GM12864 (cell line): ENCODE measurements around the gene TRIM75.
"Not testable (repeated sequence)": the region's sequence is repeated elsewhere in the genome, so short reads cannot be mapped to it uniquely, and the experiment has no call there.

ENCODE experiments used
- DNase-seq: peaks from one replicate; pipeline ENCODE4 v3.0.0-alpha.2; 2011; ENCODE audit warnings: low read depth
- H3K4me3 ChIP-seq: 2 replicates; pipeline ENCODE4 v1.5.1; 2011; ENCODE audit warnings: mild to moderate bottlenecking, low read depth, low read length, control low read depth
- CTCF ChIP-seq: IDR thresholded peaks from 2 replicates; pipeline ENCODE4 v1.5.1; 2011; ENCODE audit warnings: low read depth, mild to moderate bottlenecking, moderate library complexity, low read length, control low read depth, inconsistent platforms; ENCODE audit errors: missing control alignments

The TRIM75 gene

GRCh38 chr4:165011403-165011802 lies 42.3 kb upstream of the TRIM75 start:
- no peak for DNase-seq
- TF ChIP-seq CTCF = no peak
- H3K4me3 ChIP-seq = no peak overlapping the region

- no peak for TF ChIP-seq CTCF
- no peak overlapping the region for H3K4me3 ChIP-seq
- no peak for DNase-seq
These were observed 40.0 kb upstream of the TRIM75 start for GRCh38 chr4:165013691-165014090.

GRCh38 chr4:165016971-165017370 lies 36.7 kb upstream of the TRIM75 start:
- H3K4me3 ChIP-seq = no peak overlapping the region
- no peak for DNase-seq
- TF ChIP-seq CTCF = peak; percentile 40

GRCh38 chr4:165019995-165020394 lies 33.7 kb upstream of the TRIM75 start:
- DNase-seq, H3K4me3 ChIP-seq: not testable (repeated sequence)

- H3K4me3 ChIP-seq, DNase-seq: not testable (repeated sequence)
These were observed 27.9 kb upstream of the TRIM75 start for GRCh38 chr4:165025782-165026181.

GRCh38 chr4:165027762-165028402 lies 25.8 kb upstream of the TRIM75 start:
- H3K4me3 ChIP-seq = no peak overlapping the region
- no peak for TF ChIP-seq CTCF
- DNase-seq = no peak

- H3K4me3 ChIP-seq = no peak within 1 kb of the TSS
- no peak for DNase-seq
- no peak for TF ChIP-seq CTCF
These were observed 22.0 kb upstream of the TRIM75 start, which contains the start of gene TRIM60 for GRCh38 chr4:165031436-165032211. Gene TRIM60 (plus strand): TSS chr4:165031999. CDS start chr4:165040073, 8,074 bp downstream.

- no peak for TF ChIP-seq CTCF
- no peak for DNase-seq
- no peak overlapping the region for H3K4me3 ChIP-seq
These were observed 5.5 kb upstream of the TRIM75 start for GRCh38 chr4:165048170-165048569.
